ENCODE measurements around the gene RNF215.

The RNF215 gene

DNA sequence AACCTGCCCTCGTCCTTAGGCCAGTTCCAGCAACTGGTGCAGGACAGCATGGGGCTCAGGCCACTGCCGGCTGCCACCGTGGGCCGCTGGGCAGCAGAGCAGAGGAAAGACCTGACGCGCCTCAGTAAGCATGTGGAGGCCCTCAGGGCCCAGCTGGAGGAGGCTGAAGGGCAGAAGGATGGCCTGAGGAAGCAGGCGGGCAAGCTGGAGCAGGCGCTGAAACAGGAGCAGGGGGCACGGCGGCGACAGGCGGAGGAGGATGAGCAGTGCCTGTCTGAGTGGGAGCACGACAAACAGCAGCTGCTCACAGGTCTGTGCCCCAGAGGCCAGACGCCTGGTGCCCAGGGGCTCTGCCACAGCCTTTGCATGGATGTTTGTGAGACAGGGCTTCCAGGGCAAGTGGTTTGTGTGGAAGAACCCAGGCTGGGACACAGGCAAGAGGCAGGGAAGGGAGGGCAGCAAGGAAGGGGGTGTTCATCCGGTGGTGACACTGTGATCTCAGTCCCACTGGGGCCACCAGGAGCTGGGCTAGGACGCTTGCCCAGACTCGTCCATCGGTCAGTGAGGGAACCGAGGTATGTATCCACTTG lies 16.5 kb downstream of the RNF215 start:
- TF ChIP-seq, protein P1, sequence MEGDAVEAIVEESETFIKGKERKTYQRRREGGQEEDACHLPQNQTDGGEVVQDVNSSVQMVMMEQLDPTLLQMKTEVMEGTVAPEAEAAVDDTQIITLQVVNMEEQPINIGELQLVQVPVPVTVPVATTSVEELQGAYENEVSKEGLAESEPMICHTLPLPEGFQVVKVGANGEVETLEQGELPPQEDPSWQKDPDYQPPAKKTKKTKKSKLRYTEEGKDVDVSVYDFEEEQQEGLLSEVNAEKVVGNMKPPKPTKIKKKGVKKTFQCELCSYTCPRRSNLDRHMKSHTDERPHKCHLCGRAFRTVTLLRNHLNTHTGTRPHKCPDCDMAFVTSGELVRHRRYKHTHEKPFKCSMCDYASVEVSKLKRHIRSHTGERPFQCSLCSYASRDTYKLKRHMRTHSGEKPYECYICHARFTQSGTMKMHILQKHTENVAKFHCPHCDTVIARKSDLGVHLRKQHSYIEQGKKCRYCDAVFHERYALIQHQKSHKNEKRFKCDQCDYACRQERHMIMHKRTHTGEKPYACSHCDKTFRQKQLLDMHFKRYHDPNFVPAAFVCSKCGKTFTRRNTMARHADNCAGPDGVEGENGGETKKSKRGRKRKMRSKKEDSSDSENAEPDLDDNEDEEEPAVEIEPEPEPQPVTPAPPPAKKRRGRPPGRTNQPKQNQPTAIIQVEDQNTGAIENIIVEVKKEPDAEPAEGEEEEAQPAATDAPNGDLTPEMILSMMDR (IDR thresholded peaks at IDR 0.05; ENCODE audit: low read depth, low read length), result no peak
- H3K4me3 ChIP-seq (ENCODE audit: low read depth, low read length), result no peak overlapping the region

DNA sequence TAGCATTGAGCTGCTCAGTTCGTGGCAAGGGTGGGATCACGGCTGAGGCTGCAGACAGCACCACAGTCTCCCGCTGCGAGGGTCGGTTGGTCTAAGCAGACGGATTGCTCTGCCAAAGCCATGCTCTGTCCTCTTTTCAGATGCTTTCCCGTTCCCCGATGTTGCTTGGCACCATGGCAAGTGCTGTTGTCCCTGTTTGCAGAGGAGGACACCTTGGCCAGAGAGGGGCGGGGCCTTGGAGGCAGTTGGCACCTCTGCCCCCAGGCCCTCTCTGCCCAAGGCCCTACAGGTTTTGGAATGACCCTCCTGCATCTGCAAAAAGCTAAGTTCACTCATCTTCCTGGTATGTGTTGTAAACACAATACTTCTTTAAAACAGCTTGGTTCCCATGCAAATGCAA lies 18.8 kb downstream of the RNF215 start:
- H3K4me3 ChIP-seq (ENCODE audit: low read depth, low read length), result no peak overlapping the region

DNA sequence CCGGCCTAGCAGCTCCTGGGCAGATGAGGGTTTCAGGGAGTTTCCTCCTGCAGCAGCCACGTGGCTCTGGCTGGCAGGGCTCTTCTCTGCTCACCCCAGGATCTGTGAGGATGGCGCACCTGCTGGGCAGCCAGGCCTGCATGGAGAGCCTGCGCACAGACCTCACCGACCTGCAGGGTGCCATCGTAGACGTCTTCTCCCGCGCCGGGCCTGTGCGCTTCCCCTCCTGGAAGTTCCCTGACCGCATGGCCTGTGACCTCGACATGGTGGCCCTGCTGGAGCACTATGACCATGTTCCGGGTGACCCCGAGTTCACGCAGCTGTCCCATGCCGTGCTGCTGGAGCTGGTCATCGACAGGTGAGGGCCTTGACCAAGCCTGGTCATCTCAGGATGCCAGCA lies 21.3 kb downstream of the RNF215 start:
- no peak overlapping the region for H3K4me3 ChIP-seq (ENCODE audit: low read depth, low read length)
- TF ChIP-seq, protein P1 (IDR thresholded peaks at IDR 0.05; ENCODE audit: low read depth, low read length), result no peak

More for the DNA sequence above, 18.8 kb downstream of the RNF215 start:
- TF ChIP-seq, protein P1 (IDR thresholded peaks at IDR 0.05; ENCODE audit: low read depth, low read length), result no peak

DNA sequence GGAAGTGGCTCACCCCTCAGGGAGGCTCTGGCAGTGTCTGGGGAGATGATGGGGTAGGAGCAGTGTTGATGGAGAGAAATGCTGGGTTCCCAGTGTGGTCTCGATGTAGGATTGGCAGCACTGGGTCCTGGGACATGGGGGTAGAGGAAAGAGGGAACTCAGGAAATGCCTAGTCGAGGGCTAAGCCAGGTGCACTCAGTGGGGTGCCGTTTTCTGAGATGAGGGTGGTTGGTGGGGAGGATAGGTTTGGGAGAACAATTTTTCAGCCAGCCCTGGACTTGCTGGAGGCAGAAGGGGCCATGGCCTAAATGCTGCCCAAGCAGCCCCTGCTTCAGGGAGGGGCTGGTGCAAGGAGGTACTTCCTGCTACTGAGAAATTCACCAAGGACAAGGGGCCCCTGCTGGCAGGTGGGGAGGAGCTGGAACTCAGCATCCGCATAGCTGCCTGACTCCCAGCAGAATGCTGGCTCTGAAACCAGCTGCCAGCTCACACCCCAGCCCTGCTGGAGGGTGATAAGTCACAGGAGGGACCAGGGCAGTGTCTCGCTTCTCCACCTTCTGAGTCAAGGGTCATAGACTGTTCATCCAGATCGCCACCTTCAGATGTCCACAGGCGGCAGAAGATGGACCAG lies 24.4 kb downstream of the RNF215 start:
- TF ChIP-seq, protein P1 (IDR thresholded peaks at IDR 0.05; ENCODE audit: low read depth, low read length), result no peak
- no peak overlapping the region for H3K4me3 ChIP-seq (ENCODE audit: low read depth, low read length)

DNA sequence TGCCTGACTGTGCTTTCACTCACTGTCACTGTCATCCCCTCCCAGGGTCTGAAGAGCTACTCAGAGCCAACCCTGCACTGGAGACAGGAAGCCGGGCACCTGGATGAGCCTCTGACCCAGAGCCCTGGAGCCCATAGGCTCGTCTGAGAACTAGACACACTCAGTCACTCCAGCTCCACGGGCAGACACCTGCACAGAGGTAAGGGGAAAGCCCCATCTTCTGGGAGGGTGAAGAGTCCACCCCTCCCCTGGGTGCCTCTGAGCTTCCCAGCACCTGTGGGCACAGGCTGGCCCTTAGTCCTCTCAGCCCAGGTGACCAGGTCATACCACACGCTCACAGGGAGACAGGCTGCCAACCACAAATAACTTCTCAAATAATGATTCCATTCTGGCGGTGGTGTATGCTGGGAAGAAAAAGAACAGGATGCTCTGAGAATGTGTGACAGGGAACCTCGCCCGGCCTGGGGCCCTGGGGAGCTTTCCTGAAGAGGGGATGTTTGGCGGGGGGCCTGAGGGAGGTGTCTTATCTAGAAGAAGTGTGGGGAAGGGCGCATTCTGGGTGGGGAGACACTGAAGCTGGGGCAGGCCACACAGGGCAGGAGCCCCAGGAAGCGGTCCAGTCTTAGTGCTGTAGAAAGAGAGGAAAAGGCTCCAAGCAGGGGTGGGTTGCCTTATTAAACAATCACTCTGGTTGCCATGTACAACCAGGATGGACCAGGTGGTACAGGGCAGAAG lies 25.1 kb downstream of the RNF215 start:
- TF ChIP-seq, protein P1 (IDR thresholded peaks at IDR 0.05; ENCODE audit: low read depth, low read length), result no peak
- H3K4me3 ChIP-seq (ENCODE audit: low read depth, low read length), result no peak overlapping the region

DNA sequence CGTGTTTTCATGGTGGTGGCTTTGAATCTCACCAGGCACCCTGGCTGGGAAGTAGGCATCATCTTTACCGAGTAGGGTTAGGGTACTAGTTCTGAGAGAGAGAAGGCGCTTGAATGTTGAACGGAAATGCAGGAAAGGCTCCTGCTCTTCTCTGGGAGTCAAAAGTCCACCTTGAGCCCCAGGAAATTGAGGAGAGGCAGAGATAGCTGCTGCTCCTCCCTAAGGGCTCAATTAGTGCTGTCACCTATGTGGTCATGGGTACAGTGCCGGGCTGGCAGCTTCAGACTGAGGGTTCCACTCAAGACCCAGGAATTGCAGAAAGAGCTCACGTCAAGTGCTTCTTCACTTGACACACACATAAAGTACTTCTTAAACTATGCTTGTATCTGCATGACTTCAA lies 28.7 kb downstream of the RNF215 start:
- no peak overlapping the region for H3K4me3 ChIP-seq (ENCODE audit: low read depth, low read length)

More for the DNA sequence above, 28.7 kb downstream of the RNF215 start:
- TF ChIP-seq, protein P1 (IDR thresholded peaks at IDR 0.05; ENCODE audit: low read depth, low read length), result no peak
